Measurements from ENCODE around the gene WDR46. TPM values are rescaled to one million over a fixed set of nuclear protein-coding genes. Genes with fewer than 3 reads are reported as not detected.

WDR46 gene
- total and polyA plus RNA-seq, 2 experiments from 2014 or later: 71.4 to 104 TPM

DNA sequence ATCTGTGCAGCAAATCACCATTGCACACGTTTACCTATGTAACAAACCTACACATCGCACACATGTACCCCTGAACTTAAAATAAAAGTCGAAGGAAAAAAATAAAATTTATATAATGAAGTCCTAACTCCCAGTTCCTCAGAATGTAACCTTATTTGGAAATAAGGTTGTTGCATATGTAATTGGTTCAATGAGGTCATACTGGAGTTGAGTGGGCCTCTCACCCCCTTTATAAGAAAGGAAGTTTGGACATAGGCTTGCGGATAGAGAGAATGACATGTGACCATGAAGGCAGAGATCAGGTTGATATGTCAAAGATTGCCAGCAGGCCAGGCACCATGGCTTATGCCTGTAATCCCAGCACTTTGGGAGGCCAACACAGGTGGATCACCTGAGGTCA lies 44.6 kb upstream of the WDR46 start (continued):
- TF ChIP-seq, protein P1, sequence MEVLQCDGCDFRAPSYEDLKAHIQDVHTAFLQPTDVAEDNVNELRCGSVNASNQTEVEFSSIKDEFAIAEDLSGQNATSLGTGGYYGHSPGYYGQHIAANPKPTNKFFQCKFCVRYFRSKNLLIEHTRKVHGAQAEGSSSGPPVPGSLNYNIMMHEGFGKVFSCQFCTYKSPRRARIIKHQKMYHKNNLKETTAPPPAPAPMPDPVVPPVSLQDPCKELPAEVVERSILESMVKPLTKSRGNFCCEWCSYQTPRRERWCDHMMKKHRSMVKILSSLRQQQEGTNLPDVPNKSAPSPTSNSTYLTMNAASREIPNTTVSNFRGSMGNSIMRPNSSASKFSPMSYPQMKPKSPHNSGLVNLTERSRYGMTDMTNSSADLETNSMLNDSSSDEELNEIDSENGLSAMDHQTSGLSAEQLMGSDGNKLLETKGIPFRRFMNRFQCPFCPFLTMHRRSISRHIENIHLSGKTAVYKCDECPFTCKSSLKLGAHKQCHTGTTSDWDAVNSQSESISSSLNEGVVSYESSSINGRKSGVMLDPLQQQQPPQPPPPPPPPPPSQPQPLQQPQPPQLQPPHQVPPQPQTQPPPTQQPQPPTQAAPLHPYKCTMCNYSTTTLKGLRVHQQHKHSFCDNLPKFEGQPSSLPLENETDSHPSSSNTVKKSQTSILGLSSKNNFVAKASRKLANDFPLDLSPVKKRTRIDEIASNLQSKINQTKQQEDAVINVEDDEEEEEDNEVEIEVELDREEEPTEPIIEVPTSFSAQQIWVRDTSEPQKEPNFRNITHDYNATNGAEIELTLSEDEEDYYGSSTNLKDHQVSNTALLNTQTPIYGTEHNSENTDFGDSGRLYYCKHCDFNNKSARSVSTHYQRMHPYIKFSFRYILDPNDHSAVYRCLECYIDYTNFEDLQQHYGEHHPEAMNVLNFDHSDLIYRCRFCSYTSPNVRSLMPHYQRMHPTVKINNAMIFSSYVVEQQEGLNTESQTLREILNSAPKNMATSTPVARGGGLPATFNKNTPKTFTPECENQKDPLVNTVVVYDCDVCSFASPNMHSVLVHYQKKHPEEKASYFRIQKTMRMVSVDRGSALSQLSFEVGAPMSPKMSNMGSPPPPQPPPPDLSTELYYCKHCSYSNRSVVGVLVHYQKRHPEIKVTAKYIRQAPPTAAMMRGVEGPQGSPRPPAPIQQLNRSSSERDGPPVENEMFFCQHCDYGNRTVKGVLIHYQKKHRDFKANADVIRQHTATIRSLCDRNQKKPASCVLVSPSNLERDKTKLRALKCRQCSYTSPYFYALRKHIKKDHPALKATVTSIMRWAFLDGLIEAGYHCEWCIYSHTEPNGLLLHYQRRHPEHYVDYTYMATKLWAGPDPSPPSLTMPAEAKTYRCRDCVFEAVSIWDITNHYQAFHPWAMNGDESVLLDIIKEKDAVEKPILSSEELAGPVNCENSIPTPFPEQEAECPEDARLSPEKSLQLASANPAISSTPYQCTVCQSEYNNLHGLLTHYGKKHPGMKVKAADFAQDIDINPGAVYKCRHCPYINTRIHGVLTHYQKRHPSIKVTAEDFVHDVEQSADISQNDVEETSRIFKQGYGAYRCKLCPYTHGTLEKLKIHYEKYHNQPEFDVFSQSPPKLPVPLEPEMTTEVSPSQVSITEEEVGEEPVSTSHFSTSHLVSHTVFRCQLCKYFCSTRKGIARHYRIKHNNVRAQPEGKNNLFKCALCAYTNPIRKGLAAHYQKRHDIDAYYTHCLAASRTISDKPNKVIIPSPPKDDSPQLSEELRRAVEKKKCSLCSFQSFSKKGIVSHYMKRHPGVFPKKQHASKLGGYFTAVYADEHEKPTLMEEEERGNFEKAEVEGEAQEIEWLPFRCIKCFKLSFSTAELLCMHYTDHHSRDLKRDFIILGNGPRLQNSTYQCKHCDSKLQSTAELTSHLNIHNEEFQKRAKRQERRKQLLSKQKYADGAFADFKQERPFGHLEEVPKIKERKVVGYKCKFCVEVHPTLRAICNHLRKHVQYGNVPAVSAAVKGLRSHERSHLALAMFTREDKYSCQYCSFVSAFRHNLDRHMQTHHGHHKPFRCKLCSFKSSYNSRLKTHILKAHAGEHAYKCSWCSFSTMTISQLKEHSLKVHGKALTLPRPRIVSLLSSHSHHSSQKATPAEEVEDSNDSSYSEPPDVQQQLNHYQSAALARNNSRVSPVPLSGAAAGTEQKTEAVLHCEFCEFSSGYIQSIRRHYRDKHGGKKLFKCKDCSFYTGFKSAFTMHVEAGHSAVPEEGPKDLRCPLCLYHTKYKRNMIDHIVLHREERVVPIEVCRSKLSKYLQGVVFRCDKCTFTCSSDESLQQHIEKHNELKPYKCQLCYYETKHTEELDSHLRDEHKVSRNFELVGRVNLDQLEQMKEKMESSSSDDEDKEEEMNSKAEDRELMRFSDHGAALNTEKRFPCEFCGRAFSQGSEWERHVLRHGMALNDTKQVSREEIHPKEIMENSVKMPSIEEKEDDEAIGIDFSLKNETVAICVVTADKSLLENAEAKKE (CRISPR knock-in tag; IDR thresholded peaks at IDR 0.05): no peak
- TF ChIP-seq EZH2 (IDR thresholded peaks at IDR 0.05; ENCODE audit: low read depth, unreplicated experiment) (no peak), JUNB (IDR thresholded peaks at IDR 0.05; ENCODE audit: unreplicated experiment) (no peak)
- TF ChIP-seq, protein P2, sequence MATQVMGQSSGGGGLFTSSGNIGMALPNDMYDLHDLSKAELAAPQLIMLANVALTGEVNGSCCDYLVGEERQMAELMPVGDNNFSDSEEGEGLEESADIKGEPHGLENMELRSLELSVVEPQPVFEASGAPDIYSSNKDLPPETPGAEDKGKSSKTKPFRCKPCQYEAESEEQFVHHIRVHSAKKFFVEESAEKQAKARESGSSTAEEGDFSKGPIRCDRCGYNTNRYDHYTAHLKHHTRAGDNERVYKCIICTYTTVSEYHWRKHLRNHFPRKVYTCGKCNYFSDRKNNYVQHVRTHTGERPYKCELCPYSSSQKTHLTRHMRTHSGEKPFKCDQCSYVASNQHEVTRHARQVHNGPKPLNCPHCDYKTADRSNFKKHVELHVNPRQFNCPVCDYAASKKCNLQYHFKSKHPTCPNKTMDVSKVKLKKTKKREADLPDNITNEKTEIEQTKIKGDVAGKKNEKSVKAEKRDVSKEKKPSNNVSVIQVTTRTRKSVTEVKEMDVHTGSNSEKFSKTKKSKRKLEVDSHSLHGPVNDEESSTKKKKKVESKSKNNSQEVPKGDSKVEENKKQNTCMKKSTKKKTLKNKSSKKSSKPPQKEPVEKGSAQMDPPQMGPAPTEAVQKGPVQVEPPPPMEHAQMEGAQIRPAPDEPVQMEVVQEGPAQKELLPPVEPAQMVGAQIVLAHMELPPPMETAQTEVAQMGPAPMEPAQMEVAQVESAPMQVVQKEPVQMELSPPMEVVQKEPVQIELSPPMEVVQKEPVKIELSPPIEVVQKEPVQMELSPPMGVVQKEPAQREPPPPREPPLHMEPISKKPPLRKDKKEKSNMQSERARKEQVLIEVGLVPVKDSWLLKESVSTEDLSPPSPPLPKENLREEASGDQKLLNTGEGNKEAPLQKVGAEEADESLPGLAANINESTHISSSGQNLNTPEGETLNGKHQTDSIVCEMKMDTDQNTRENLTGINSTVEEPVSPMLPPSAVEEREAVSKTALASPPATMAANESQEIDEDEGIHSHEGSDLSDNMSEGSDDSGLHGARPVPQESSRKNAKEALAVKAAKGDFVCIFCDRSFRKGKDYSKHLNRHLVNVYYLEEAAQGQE (IDR thresholded peaks at IDR 0.05; ENCODE audit: unreplicated experiment): no peak

DNA sequence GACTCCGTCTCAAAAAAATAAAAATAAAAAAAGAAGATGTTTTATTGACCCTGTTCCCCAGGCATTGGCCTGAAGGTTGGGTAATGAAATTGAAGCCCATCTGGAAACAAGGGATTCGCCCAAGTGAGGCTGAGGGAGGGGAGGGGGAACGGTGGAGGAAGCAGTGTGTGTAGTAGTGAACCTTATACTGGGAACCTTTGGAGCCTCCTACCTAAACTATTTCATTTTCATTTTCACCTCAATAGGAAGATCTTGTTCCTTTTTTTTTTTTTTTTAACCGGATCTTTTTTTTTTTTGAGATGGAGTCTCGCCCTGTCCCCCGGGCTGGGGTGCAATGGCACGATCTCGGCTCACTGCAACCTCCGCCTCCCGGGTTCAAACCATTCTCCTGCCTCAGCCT lies 41.7 kb upstream of the WDR46 start:
- H2AFZ ChIP-seq: no peak overlapping the region
- H3K9me3 Mint-ChIP-seq: no peaks in the 10 kb centered on the region; the same call in 2 of the 3 replicates
- no peaks in the 10 kb centered on the region for H3K79me2 ChIP-seq (replicated peaks; ENCODE audit: insufficient read depth)
- ATAC-seq (no peak), DNase-seq (ENCODE audit: low spot score) (no peak)
- H3K36me3 ChIP-seq (ENCODE audit: insufficient read depth): no peaks in the 10 kb centered on the region
- no peaks in the 10 kb centered on the region for H3K4me1 Mint-ChIP-seq
- H3K4me3 Mint-ChIP-seq: no peak overlapping the region
- peaks cover 6% of the 10 kb centered on the region for H3K27me3 Mint-ChIP-seq (ENCODE audit: insufficient read depth, low read depth, poor library complexity)
- H3F3A ChIP-seq (replicated peaks; ENCODE audit: low read depth): no peaks in the 10 kb centered on the region
- H3K27me3 ChIP-seq (ENCODE audit: insufficient read depth): no peaks in the 10 kb centered on the region
- no peak overlapping the region for H3K4me3 ChIP-seq
- H3K27ac ChIP-seq (ENCODE audit: low read depth): no peak overlapping the region
- H4K20me1 ChIP-seq (replicated peaks; ENCODE audit: insufficient read depth): no peaks in the 10 kb centered on the region
- no peak overlapping the region for H3K27ac Mint-ChIP-seq
- no peaks in the 10 kb centered on the region for H3K36me3 Mint-ChIP-seq (ENCODE audit: low read depth)
- no peaks in the 10 kb centered on the region for H3K9me2 ChIP-seq (ENCODE audit: insufficient read depth)
- H3K4me2 ChIP-seq: no peak overlapping the region
- no peaks in the 10 kb centered on the region for H3K4me1 ChIP-seq (ENCODE audit: insufficient read depth)
- TF ChIP-seq EZH2phosphoT487 (IDR thresholded peaks at IDR 0.05; ENCODE audit: unreplicated experiment) (no peak), ZNF331 (CRISPR knock-in tag; IDR thresholded peaks at IDR 0.05; ENCODE audit: low read depth) (no peak), NANOG (IDR thresholded peaks at IDR 0.05; ENCODE audit: borderline replicate concordance) (no peak), STAT1 (IDR thresholded peaks at IDR 0.05; ENCODE audit: unreplicated experiment) (no peak), JUNB (IDR thresholded peaks at IDR 0.05; ENCODE audit: unreplicated experiment) (no peak)
- TF ChIP-seq, protein P2 (IDR thresholded peaks at IDR 0.05; ENCODE audit: unreplicated experiment): no peak
- TF ChIP-seq, protein P3, sequence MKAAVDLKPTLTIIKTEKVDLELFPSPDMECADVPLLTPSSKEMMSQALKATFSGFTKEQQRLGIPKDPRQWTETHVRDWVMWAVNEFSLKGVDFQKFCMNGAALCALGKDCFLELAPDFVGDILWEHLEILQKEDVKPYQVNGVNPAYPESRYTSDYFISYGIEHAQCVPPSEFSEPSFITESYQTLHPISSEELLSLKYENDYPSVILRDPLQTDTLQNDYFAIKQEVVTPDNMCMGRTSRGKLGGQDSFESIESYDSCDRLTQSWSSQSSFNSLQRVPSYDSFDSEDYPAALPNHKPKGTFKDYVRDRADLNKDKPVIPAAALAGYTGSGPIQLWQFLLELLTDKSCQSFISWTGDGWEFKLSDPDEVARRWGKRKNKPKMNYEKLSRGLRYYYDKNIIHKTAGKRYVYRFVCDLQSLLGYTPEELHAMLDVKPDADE (IDR thresholded peaks at IDR 0.05): no peak
